ENCODE data around the gene ZIC2.
A peak's percentile ranks its signal among the peaks of the same experiment; 100 is the strongest.

Gene ZIC2

DNA sequence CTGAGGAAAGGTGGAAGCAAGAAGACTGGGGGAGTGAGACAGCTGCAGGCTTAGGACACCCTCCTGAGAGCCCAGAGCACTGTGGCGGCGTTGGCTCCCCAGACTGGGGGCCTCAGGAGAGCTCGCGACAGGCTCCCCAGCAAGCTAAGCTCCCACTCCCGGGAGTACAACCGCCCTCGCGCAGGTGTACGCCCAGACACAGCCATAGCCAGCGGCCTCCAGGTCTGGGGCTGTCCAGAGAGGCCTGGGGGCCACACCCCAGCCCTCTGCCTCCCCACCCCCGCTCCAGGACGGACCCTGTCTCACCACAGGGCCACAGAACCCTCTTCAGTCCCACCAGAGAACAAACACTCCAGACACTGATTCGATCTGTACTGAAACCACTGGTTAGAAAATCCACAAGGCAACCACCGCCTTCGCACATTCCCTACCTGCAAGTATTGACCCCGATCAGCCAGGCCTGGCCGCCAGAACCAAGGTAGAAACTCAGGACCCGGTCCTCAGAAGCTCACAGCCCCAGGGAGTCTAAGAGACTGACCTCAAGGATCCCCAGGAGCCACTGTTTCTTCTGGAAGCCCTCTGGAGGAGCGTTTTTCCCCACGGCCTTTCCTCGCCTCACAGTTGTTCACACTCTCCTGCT lies 26.4 kb upstream of the ZIC2 start:
- TF ChIP-seq POLR2A (IDR thresholded peaks at IDR 0.05; ENCODE audit: low read depth, low read length), result no peak
- DNase-seq (ENCODE audit: insufficient read length, low spot score) (no peak), FAIRE-seq (no peak)

- FAIRE-seq (no peak), DNase-seq (ENCODE audit: insufficient read length, low spot score) (no peak)
- TF ChIP-seq POLR2A (IDR thresholded peaks at IDR 0.05; ENCODE audit: low read depth, low read length), result no peak
These were observed 25.7 kb upstream of the ZIC2 start for GRCh38 chr13:99955747-99956472.

DNA sequence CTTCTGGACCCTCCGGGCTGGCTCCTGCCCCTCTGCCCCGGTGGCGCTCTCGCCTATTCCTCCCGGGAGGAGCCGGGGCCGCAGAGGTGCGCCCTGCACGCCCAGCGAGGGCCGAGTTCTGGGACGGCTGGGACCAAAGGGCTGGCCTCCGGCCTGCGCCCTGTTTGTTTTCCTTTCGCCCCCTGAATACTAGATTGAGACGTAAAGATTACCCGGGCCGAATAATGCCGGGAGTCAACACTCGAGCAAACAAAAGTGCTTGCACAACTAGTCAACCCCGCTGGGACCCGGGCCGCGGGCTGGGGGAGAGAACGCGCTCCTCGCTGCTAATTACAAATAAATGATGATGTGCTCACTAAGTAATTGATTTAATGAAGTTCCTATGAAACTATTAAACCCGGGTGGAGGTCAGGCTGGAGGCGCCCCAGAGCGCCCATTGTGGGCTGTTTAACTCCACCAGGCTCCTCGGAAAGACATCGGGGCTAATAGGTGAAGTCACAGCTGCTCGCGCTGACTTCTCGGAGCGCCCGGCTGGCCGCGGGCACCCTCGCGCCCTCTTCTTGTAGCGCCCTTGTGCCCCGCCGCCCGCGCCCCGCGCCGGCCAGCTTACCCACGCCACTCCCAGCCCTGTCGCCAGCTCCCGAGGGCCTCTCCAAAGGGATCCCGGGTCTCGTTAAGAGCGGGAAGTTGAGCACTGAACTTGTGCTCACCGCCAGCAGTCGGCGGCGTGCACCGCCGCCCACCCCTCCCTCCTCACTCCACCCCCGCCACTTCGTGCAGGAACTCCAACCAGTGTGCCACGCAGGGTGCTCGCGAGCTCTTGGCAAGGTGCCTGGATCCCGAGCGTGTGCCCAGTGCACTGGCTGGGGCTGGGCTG lies 24.9 kb upstream of the ZIC2 start:
- no peak for TF ChIP-seq POLR2A (IDR thresholded peaks at IDR 0.05; ENCODE audit: low read depth, low read length)
- FAIRE-seq (no peak), DNase-seq (ENCODE audit: insufficient read length, low spot score) (no peak)

- TF ChIP-seq POLR2A (IDR thresholded peaks at IDR 0.05; ENCODE audit: low read depth, low read length), result no peak
- no peak for FAIRE-seq
- no peak for DNase-seq (ENCODE audit: insufficient read length, low spot score)
These were observed 23.0 kb upstream of the ZIC2 start for GRCh38 chr13:99958406-99959126.

DNA sequence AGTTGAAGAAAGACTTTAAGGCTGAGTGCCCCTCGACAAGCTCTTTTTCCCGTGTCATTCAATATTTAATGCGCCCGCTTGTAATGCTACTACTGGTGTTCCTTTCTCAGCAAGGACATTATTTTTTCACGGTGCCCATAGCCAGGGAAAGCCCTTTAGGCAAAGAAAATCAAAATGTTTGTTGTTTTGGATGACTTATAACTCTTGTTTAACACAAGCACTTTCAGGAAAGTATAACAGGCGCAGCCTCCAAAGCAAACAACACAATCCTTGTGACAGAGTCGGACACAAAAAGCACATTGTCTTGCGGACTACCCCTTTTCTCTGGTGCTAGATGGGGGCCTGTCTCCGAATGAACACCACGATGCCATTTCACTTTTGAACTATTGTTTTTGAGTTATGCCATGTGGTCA lies 22.5 kb upstream of the ZIC2 start:
- FAIRE-seq, result peak; percentile 68
- TF ChIP-seq POLR2A (IDR thresholded peaks at IDR 0.05; ENCODE audit: low read depth, low read length), result no peak
- DNase-seq (ENCODE audit: insufficient read length, low spot score), result no peak

DNA sequence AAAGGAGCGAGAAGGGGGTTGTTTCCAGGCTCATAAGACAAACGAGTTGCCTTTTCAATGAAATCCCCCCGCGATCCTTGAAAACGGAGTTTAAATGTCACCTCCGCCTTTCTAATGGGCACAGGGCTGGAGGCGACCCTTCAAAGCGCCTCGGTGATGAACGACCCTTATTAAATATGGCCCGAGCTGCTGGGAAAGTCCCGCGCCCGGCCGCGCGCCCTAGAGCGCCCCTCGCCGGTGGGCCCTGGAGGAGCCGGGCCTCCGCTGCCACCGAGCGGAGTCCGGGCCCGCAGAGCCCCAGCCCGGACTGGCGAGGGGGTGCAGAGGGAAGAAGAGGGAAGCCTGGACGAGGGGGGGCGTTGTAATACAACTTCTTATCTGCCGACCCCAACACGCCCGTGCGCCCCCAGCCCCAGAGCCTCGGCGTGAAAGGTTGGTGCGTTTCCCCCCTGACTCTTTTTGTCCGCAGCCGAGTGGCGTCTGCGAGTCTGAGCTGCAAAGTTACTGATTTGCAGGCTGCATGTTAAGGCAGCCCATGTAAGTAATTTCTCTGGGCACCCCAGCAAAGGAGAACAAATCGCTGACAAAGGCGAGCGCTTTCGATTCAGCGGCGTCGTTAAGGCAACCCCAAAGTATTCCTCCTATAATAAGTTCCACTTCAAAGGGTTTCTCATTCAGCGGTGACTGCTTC lies 21.9 kb upstream of the ZIC2 start:
- DNase-seq (ENCODE audit: insufficient read length, low spot score), result no peak
- no peak for FAIRE-seq
- no peak for TF ChIP-seq POLR2A (IDR thresholded peaks at IDR 0.05; ENCODE audit: low read depth, low read length)

DNA sequence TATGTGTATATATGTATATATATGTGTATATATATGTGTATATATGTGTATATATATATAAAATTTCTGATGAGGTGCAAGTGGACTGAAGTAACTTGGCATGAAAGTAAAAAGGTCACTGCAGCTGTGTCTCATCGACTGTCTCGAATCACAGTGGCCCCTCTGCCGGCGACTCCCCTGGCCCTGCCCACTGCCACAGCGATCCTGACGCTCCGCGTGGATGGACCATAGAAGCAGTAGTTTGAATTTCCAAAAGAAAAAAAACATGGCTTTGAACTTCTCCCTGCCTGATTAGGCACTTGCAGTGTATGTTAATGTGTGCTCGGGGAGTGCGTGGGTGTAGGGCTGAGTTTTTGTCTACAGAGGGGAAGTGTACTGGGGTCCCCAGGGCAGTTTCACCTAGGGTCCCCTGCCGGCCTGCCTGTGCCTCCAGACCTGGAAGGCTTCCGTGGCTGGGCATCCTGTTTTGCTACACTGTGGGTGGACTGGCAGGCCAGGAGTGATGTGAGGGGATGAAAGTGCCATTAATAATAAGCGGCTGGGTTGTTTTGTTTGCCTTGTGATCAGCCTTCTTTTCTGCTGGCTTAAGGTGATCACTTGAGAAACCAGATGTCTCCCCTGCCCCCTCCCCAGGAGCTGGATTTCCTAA lies 20.8 kb upstream of the ZIC2 start:
- FAIRE-seq (no peak), DNase-seq (ENCODE audit: insufficient read length, low spot score) (no peak)
- no peak for TF ChIP-seq POLR2A (IDR thresholded peaks at IDR 0.05; ENCODE audit: low read depth, low read length)

- DNase-seq (ENCODE audit: insufficient read length, low spot score) (no peak), FAIRE-seq (no peak)
These were observed 19.9 kb upstream of the ZIC2 start for GRCh38 chr13:99961636-99962035.

GRCh38 chr13:99962242-99962641 lies 19.3 kb upstream of the ZIC2 start:
- TF ChIP-seq POLR2A (IDR thresholded peaks at IDR 0.05; ENCODE audit: low read depth, low read length), result no peak
- DNase-seq (ENCODE audit: insufficient read length, low spot score) (no peak), FAIRE-seq (no peak)

More at GRCh38 chr13:99961636-99962035, 19.9 kb upstream of the ZIC2 start:
- no peak for TF ChIP-seq POLR2A (IDR thresholded peaks at IDR 0.05; ENCODE audit: low read depth, low read length)

GRCh38 chr13:99963816-99964339 lies 17.7 kb upstream of the ZIC2 start:
- no peak for TF ChIP-seq POLR2A (IDR thresholded peaks at IDR 0.05; ENCODE audit: low read depth, low read length)
- DNase-seq (ENCODE audit: insufficient read length, low spot score) (no peak), FAIRE-seq (peak; percentile 83)

DNA sequence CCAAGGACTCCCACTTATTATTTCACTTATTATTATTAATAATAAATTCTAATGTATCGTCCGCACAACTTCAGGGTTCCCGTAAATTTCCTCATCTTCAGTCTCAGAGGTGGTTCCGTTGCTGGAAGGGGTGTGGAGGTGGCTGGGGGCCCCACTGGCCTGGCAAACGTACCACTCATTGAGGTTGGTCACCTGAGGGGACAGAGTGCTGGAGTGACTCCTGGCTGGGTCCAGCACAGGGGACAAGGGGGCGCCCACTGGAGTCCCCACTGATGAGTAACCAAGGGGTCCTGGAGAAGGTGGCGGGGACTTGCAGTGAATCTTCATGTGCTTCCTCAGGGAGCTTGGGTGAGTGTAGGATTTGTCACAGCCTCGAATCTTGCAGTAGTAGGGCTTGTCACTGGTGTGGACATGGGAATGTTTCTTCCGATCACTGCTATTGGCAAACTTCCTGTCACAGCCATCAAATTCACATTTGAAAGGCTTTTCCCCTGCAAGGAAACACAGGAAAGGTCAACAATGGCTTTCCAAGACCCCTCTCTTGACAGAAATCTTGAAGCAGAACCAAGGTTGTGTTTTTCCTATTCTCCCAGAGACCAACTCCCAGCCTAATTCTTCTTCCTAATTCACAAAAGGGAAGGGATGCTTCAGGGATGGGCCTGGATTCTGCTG lies 16.1 kb upstream of the ZIC2 start:
- DNase-seq (ENCODE audit: insufficient read length, low spot score), result no peak
- no peak for TF ChIP-seq POLR2A (IDR thresholded peaks at IDR 0.05; ENCODE audit: low read depth, low read length)

More for the DNA sequence above, 16.1 kb upstream of the ZIC2 start:
- FAIRE-seq, result no peak
